Erythroblast (primary cell): Measurements from ENCODE around the gene UNC80.

Experiments
- GATA1 ChIP-seq: IDR thresholded peaks from 2 replicates; pipeline ENCODE4 v1.6.1; 2011; ENCODE audit warnings: low read depth, mild to moderate bottlenecking, control low read depth, low read length, moderate library complexity
- POLR2A ChIP-seq: IDR thresholded peaks from 2 replicates; pipeline ENCODE4 v1.6.1; 2011; ENCODE audit warnings: mild to moderate bottlenecking, low read length

DNA sequence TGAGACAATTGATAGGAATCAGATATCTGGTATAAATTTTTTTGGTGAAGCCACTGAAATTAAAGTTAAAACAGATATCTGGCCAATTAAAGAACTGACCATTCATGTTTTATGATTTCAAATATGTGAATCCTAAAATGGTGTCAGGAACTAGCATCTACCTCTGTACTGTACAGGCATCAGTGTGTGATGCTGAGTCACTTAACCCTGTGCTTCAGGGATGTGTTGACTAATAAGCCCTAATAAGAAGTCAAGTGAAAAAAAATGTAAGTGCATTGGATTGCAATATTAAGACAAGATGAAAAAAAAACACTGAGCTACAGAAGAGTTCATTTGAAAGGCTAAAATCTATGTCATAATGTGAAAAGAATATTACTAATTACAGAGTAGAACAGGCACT is 9.1 kb upstream of the UNC80 start:
- no peak for TF ChIP-seq POLR2A
- no peak for TF ChIP-seq GATA1
